ENCODE results near the gene COL23A1.

The COL23A1 gene

GRCh38 chr5:178350361-178351220 lies 239.6 kb downstream of the COL23A1 start:
- no peak for DNase-seq

GRCh38 chr5:178349625-178350353 lies 240.4 kb downstream of the COL23A1 start:
- no peak for DNase-seq

DNA sequence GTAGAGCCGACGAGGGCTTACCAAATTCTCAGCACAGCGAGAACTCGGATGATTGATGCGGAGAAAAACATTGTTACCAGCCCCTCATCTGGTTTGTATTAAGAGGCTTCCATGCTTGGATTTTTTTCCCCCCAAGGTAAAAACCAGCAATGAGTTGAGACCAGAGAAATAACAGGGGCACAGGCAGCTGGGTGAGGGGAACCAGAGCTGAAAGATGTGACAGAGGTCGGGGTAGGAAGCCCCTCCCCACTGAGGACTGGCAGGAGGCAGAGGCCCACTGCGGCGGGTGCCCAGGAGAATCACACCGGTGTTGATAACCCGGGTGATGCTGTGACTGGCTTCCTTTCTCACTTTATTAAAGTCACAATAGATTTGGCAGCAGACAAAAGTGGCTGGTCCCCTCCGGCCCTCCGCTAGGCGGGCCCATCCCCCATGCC lies 241.1 kb downstream of the COL23A1 start:
- DNase-seq: no peak

DNA sequence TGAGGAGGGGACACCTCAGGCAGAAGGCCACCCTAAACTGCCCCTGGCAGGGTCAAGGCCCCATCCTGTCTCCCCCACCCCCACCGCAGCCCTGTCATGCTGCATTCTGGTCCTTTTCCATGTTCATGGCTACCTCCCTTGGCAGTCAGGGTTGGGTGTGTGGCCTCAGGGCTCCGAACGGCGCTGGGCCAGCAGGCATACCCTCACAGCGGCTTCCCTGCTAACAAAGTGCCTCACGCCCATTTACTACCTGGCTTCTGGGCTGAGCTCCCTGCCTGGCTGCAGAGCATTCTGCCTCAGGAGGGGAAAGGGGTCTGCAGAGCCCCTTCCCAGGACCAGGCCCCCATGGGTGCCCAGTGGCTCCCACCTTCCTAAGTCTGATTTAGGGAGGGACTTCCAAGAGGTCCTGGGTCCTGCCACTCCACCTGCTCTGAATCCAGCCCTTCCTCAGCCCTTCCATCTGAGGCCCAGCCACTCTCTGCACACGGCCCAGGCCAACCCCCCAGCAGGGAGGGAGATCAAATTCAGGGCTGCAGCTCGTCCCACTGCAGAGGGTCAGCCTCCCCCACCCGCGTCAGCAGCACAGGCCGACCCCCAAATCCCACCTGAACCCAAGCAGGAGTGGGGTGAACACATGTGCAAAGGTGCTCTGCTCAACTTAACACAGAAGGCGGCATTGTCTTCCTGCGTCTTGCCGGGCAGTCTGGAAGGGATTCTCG lies 241.7 kb downstream of the COL23A1 start:
- no peak for DNase-seq

DNA sequence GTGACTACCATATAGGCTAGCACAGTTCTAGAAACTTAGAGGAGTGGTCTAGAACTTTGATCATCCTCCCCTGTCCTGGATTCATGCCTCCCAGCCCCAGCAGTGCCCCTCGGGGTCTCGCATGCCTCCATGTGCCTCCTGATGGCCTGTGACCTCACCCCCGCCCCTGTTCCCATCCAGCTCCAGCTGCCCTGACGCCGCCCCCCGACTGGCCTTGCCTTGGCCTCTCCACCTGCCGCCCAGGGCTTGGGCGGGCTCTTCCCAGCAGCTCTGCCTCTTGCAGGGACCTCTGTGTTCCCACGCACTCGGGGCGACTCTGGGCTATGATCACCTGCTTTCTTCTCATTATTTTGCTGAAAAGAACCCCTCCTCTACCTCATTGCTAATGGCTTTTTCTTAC lies 242.2 kb downstream of the COL23A1 start:
- DNase-seq: no peak

DNA sequence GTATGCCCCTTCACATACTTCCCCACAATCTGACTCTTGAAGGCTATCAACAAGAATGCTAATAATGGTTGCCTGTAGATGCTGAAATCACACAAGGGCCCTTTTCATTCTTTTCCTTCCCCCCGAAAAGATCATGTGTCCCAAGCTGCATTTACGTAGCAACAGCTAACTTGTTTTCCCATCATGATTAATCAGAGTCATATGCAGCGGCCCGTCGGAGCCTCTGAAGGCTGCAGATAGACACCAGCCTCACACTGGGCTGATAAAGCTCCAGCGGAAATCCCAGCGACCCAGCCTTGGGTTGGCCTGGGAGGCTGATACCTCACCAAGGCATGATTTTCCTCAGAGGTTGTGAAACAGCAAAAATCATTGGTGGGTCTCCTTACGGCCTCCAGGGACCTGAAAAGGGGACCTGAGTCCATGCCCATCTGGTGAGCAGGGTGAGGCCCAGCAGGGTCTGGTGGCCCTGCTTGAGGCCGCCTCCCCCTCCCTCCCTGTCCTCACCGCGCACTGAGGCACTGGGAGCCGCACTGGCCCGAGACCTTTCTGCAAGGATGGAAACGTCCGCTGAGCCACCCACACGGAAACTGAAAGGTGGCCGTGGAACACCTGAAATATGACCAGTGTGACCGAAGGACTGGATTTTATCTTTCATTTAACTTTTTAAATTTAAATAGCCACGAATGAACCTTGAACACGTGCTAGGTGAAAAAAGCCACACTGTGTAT lies 243.4 kb downstream of the COL23A1 start:
- no peak for DNase-seq

DNA sequence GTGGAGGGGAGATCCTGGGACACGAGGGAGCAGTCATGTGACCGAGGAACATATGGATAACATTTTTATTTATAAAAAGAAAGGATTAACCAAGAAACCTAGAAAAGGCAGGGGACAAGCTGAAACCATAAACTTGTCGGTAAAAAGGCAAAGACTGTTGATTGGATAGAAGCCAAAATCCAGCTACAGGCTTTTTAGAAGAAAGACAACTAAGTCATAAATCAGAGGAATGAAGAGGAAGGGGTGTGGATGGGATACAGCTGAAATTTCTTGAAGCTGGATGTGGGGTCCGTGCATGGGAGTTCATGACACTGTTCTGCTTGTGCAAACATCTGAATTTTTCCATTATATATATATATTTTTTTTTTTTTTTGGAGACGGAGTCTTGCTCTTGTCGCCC lies 246.9 kb downstream of the COL23A1 start:
- DNase-seq: no peak

DNA sequence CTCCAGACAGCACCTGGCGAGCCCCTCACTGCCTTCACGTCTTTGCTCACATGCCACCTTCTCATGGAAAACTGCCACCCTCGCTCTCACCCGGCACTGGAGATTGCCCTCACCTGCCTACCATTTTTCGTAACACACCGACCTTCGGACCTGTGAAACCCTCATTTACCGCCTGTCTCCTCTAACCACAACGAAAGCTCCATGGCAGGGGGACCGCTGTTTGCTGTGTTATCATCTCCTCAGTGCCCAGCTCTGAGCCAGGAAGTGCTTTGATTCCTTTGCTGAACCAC lies 248.4 kb downstream of the COL23A1 start:
- DNase-seq: no peak

GRCh38 chr5:178341091-178341850 lies 248.9 kb downstream of the COL23A1 start:
- no peak for DNase-seq

DNA sequence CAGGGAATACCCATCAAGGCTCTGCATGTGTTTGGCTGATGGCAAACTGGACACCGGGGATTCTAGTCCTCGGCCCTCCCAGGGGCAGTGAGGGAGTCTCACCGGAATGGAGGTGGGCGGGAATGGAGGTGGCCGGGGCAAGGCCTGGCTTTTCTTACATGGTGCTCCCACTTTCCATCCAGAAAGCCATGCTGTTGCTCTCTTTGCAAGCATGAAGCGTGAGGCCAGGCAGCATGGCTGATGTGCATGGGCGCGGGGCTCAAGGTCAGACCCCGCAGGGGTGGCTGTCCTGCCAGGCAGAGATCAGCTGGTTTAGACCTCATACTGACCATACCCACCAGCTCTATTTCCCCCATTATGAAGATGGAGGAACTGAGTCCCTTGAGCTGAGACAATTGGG lies 249.6 kb downstream of the COL23A1 start:
- no peak for DNase-seq

GRCh38 chr5:178340187-178340586 lies 250.0 kb downstream of the COL23A1 start:
- DNase-seq: no peak

DNA sequence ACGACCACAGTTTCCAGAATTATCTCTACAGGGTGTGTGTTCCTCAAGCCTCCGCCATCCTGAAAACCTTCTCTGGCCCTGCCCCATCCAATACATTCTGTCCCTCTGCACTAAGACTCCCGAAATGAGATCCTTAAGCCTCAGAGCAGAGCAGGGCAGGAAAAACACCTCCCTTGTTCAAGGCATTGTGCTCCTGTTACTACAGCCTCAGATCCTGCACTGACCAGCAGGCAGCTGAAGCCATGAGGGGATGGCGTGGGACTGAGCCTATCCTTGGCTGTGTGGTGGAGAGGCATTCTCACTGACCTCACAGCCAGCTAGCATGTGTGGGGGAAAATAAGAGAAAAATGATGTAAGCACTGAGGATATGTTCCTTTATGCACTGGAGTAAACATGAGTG lies 250.9 kb downstream of the COL23A1 start:
- DNase-seq: no peak

DNA sequence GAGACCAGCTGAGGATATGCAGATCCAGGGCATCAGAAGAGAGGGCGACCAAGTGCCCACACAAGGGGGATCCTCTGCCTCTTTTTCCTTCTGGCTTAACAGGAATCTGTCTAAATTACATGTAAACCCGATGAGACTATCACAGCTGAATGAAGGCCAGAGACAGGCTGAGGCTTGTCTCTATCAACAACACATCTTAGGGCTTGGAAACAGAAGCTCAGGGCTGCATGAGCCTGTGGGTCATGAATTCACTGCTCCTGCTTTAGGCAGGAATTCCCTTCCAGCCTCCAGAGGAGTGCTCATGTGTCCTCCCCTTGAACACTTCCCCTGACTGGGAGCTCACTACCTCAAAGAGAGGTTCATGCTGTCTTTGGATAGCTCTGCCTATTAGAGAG lies 251.4 kb downstream of the COL23A1 start:
- DNase-seq: no peak

GRCh38 chr5:178338126-178338749 lies 252.0 kb downstream of the COL23A1 start:
- DNase-seq: no peak

DNA sequence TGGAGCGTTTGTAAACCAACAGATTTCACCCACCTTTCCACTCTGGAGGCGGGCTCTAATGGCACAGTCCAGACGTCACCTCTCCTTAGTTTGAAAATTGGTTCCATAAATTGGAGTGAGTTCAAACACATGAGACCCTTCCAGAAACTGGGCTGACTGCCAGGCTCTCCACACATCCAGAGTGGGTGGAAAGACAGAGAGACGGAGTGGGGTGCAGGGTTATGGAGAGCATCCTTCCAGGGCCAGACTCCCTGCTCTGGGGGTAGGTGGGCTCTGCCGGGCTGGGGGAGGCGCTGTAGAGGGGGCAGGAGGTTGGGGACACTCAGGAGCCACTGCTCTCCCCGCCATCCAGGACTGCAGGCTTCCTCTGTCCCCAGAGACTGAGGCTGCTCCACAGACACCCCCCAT lies 252.9 kb downstream of the COL23A1 start:
- DNase-seq: no peak

DNA sequence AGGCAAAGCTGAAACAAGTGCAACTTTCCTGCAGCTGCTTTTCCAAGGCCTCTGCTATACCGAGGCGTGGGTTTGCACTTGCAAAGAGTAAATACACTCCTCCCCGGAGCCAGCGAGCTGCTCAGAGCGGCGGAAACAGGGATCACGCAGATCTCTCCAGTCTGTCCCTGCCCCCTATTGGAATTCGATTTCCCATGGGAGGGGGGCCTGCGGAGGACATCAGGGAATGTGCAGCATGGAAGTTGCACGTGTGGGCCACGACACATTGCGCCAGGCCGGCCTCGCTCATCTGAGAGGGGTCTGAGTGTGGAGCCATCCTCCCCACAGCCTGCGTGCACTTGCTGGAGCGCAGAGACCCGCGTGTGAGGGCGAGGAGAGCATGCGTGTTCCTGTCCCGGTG lies 253.3 kb downstream of the COL23A1 start:
- DNase-seq: no peak

GRCh38 chr5:178335302-178336030 lies 254.7 kb downstream of the COL23A1 start:
- DNase-seq: no peak

DNA sequence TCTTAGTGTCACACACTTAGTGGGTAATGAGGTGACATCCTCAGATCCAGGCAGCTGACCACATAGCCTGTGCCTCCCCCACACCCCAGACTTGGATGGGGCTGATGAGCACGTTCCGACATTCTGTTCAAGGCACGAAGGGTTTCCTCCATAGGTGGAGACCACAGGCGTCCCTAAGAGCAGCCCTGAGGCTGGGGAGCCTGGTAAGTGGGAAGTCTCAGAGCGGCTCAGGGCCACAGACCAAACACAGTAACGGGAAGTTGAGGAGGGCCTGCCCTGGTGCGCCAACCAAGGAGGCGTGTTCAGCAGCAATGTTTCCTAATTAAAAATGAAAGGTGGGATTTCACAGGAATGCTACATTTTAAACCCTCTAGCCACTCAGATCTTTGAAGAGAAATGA lies 255.3 kb downstream of the COL23A1 start:
- no peak for DNase-seq

- DNase-seq: no peak
These were observed 256.2 kb downstream of the COL23A1 start for GRCh38 chr5:178333821-178334481.

GRCh38 chr5:178332210-178332641 lies 258.0 kb downstream of the COL23A1 start:
- DNase-seq: no peak

Data from activated T-cell treated with anti-CD3 and anti-CD28 coated beads, Interleukin-2, amount 50 U/mL, for 48 hours (primary cell).